ENCODE results near the gene PCK2. TPM values are rescaled to one million over a fixed set of nuclear protein-coding genes. Genes with fewer than 3 reads are reported as not detected.
A peak's percentile ranks its signal among the peaks of the same experiment; 100 is the strongest.

The PCK2 gene
- total RNA-seq, 1 experiment from 2014 or later: 106 TPM

DNA sequence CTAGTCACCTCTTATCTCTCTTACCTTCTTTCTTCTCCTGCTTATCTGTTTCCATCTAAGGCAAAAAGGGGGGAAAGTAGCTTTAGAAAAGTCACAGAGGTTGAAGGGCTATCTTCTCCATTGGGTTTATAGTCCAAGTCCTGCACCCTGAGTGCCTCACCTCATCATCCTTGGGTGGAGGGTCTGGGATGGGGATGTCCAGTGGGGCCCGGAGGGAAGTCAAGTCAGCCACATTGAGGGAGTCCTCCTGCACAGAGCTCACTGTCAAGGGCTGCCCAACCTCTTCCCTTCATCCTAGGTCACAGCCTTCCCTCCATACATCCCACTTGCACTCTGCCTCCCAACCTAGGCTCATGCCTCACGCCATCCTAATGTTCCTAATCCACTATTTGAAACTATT, 51.1 kb downstream of the PCK2 start:
- peak overlapping the region; percentile 99 for H3K9ac ChIP-seq (ENCODE audit: low read length)
- H4K20me1 ChIP-seq (ENCODE audit: insufficient read depth, low read depth, low read length): peaks cover 12% of the 10 kb centered on the region
- H3K4me2 ChIP-seq (ENCODE audit: low read depth, low read length, poor library complexity, severe bottlenecking): peak overlapping the region; percentile 89
- H3K4me3 ChIP-seq (ENCODE audit: low read length): peak overlapping the region; percentile 98
- peaks cover 67% of the 10 kb centered on the region for H3K79me2 ChIP-seq (ENCODE audit: low read length)
- DNase-seq: no peak
- H2AFZ ChIP-seq (ENCODE audit: low read length): no peak overlapping the region
- no peaks in the 10 kb centered on the region for H3K9me3 ChIP-seq (ENCODE audit: low read length)
- H3K4me1 ChIP-seq (ENCODE audit: low read length): peaks cover 54% of the 10 kb centered on the region
- H3K27me3 ChIP-seq (ENCODE audit: low read length): no peaks in the 10 kb centered on the region
- no peaks in the 10 kb centered on the region for H3K9me2 ChIP-seq (replicated peaks; ENCODE audit: insufficient read depth, low read length)
- peaks cover 20% of the 10 kb centered on the region for H3K36me3 ChIP-seq (ENCODE audit: insufficient read depth, low read length)
- peak overlapping the region; percentile 82 for H3K27ac ChIP-seq (ENCODE audit: low read length)

GRCh38 chr14:24145690-24146452, 51.8 kb downstream of the PCK2 start:
- Histone ChIP-seq H3K4me2 (ENCODE audit: low read depth, low read length, poor library complexity, severe bottlenecking) (peak overlapping the region; percentile 89), H4K20me1 (ENCODE audit: insufficient read depth, low read depth, low read length) (peaks cover 12% of the 10 kb centered on the region), H2AFZ (ENCODE audit: low read length) (peak overlapping the region; percentile 34; the same call in 1 of the 2 replicates), H3K27ac (ENCODE audit: low read length) (peak overlapping the region; percentile 82), H3K79me2 (ENCODE audit: low read length) (peaks cover 67% of the 10 kb centered on the region), H3K9me3 (ENCODE audit: low read length) (no peaks in the 10 kb centered on the region), H3K9me2 (replicated peaks; ENCODE audit: insufficient read depth, low read length) (no peaks in the 10 kb centered on the region), H3K27me3 (ENCODE audit: low read length) (no peaks in the 10 kb centered on the region), H3K4me1 (ENCODE audit: low read length) (peaks cover 54% of the 10 kb centered on the region), H3K36me3 (ENCODE audit: insufficient read depth, low read length) (peaks cover 26% of the 10 kb centered on the region), H3K9ac (ENCODE audit: low read length) (peak overlapping the region; percentile 99), H3K4me3 (ENCODE audit: low read length) (peak overlapping the region; percentile 98)
- DNase-seq: peak; percentile 73

GRCh38 chr14:24146453-24146977, 52.4 kb downstream of the PCK2 start, which contains the start of gene PSME2:
Gene PSME2 (minus strand): TSS chr14:24146610. CDS start chr14:24146581, 29 bp downstream.
- H3K27me3 ChIP-seq (ENCODE audit: low read length): no peaks in the 10 kb centered on the region
- peak within 1 kb of the TSS; percentile 73; the same call in 1 of the 2 replicates for H2AFZ ChIP-seq (ENCODE audit: low read length)
- peak within 1 kb of the TSS; percentile 89 for H3K4me2 ChIP-seq (ENCODE audit: low read depth, low read length, poor library complexity, severe bottlenecking)
- peaks cover 12% of the 10 kb centered on the region for H4K20me1 ChIP-seq (ENCODE audit: insufficient read depth, low read depth, low read length)
- peak within 1 kb of the TSS; percentile 82 for H3K27ac ChIP-seq (ENCODE audit: low read length)
- H3K79me2 ChIP-seq (ENCODE audit: low read length): peaks cover 66% of the 10 kb centered on the region
- peak within 1 kb of the TSS; percentile 98 for H3K4me3 ChIP-seq (ENCODE audit: low read length)
- H3K36me3 ChIP-seq (ENCODE audit: insufficient read depth, low read length): peaks cover 33% of the 10 kb centered on the region
- no peaks in the 10 kb centered on the region for H3K9me2 ChIP-seq (replicated peaks; ENCODE audit: insufficient read depth, low read length)
- peak; percentile 99 for DNase-seq
- peaks cover 54% of the 10 kb centered on the region for H3K4me1 ChIP-seq (ENCODE audit: low read length)
- no peaks in the 10 kb centered on the region for H3K9me3 ChIP-seq (ENCODE audit: low read length)
- H3K9ac ChIP-seq (ENCODE audit: low read length): peak within 1 kb of the TSS; percentile 99

DNA sequence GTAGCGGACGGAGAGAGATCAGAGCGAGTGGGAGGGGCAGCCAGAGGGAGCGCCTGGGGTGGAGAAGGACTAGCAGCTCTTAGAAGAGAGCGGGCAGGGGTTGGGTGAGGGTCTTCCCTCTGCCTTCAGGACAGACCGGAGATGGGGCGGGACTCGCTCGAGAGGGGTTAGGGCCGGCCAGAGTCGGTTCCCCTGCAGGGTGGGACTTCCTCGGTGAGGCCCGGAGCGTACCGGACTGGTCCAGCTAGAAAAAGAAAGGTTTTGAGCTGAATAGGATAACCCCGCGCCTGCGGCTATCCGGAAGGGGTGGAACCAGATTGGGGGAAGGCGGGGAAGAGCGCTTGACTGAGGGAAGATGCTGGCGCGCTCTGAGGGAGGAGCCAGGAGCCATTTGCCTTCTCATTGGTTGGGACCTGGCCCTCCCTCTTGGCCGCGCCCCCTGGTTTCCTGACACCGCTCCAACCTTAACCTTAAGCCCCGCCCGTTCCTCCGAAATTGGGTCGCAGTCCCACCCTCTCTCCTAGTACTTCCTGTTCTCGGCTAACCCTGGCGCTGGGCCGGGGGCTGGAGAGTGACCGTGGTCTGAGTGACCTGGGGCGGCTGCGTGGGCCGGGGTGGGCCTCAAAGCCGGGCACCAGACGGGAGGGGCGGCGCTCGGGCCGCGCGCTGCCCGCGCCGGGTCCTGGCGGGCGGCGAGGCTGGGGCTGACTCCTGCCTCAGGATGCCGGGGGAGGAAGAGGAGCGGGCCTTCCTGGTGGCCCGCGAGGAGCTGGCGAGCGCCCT, 53.1 kb downstream of the PCK2 start, which contains the start of gene RNF31:
Gene RNF31 (plus strand): TSS at position 521 of the 783 bp plus-strand sequence. CDS start 201 bp downstream, at position 722.
- Histone ChIP-seq H2AFZ (ENCODE audit: low read length) (peak within 1 kb of the TSS; percentile 73; the same call in 1 of the 2 replicates), H3K9me2 (replicated peaks; ENCODE audit: insufficient read depth, low read length) (no peaks in the 10 kb centered on the region), H3K4me2 (ENCODE audit: low read depth, low read length, poor library complexity, severe bottlenecking) (peak within 1 kb of the TSS; percentile 89), H3K4me3 (ENCODE audit: low read length) (peak within 1 kb of the TSS; percentile 98), H3K27ac (ENCODE audit: low read length) (peak within 1 kb of the TSS; percentile 82), H3K36me3 (ENCODE audit: insufficient read depth, low read length) (peaks cover 38% of the 10 kb centered on the region), H3K27me3 (ENCODE audit: low read length) (no peaks in the 10 kb centered on the region), H4K20me1 (ENCODE audit: insufficient read depth, low read depth, low read length) (peaks cover 12% of the 10 kb centered on the region), H3K9ac (ENCODE audit: low read length) (peak within 1 kb of the TSS; percentile 99), H3K4me1 (ENCODE audit: low read length) (peaks cover 49% of the 10 kb centered on the region), H3K9me3 (ENCODE audit: low read length) (no peaks in the 10 kb centered on the region), H3K79me2 (ENCODE audit: low read length) (peaks cover 66% of the 10 kb centered on the region)
- DNase-seq: peak; percentile 100

DNA sequence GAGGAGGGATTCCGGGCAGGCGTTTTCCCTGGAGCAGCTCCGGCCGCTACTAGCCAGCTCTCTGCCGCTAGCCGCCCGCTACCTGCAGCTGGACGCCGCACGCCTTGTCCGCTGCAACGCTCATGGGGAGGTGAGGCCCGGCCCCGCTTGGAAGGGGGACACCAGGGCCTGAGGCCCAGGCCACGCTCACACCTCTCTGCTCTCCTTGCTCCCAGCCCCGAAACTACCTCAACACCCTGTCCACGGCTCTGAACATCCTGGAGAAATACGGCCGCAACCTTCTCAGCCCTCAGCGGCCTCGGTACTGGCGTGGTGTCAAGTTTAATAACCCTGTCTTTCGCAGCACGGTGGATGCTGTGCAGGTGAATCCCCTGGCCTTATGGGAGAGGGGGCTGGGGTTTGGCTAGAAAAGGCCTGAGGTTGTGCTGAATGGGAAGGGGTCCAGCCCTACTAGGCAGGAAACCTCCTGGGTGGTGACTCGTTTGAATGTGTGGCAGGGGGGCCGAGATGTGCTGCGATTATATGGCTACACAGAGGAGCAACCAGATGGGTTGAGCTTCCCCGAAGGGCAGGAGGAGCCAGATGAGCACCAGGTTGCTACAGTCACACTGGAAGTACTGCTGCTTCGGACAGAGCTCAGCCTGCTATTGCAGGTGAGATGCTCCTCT, 53.8 kb downstream of the PCK2 start:
- Histone ChIP-seq H3K9ac (ENCODE audit: low read length) (peak overlapping the region; percentile 98), H3K4me3 (ENCODE audit: low read length) (peak overlapping the region; percentile 98), H3K79me2 (ENCODE audit: low read length) (peaks cover 66% of the 10 kb centered on the region), H3K27ac (ENCODE audit: low read length) (peak overlapping the region; percentile 43; the same call in 1 of the 2 replicates), H2AFZ (ENCODE audit: low read length) (no peak overlapping the region), H3K27me3 (ENCODE audit: low read length) (no peaks in the 10 kb centered on the region), H4K20me1 (ENCODE audit: insufficient read depth, low read depth, low read length) (peaks cover 12% of the 10 kb centered on the region), H3K4me2 (ENCODE audit: low read depth, low read length, poor library complexity, severe bottlenecking) (peak overlapping the region; percentile 89), H3K9me2 (replicated peaks; ENCODE audit: insufficient read depth, low read length) (no peaks in the 10 kb centered on the region), H3K4me1 (ENCODE audit: low read length) (peaks cover 43% of the 10 kb centered on the region), H3K9me3 (ENCODE audit: low read length) (no peaks in the 10 kb centered on the region), H3K36me3 (ENCODE audit: insufficient read depth, low read length) (peaks cover 38% of the 10 kb centered on the region)
- DNase-seq: peak; percentile 72

GRCh38 chr14:24149302-24149969, 55.3 kb downstream of the PCK2 start:
- H3K27ac ChIP-seq (ENCODE audit: low read length): no peak overlapping the region
- H3K27me3 ChIP-seq (ENCODE audit: low read length): no peaks in the 10 kb centered on the region
- peaks cover 29% of the 10 kb centered on the region for H3K4me1 ChIP-seq (ENCODE audit: low read length)
- 0 out of 2 replicates have a peak overlapping the region, but pooled peaks have one; percentile 11 for H3K9ac ChIP-seq (ENCODE audit: low read length)
- peaks cover 38% of the 10 kb centered on the region for H3K36me3 ChIP-seq (ENCODE audit: insufficient read depth, low read length)
- H3K79me2 ChIP-seq (ENCODE audit: low read length): peaks cover 58% of the 10 kb centered on the region
- DNase-seq: no peak
- H3K4me3 ChIP-seq (ENCODE audit: low read length): no peak overlapping the region
- no peak overlapping the region for H2AFZ ChIP-seq (ENCODE audit: low read length)
- H3K4me2 ChIP-seq (ENCODE audit: low read depth, low read length, poor library complexity, severe bottlenecking): no peak overlapping the region
- peaks cover 12% of the 10 kb centered on the region for H4K20me1 ChIP-seq (ENCODE audit: insufficient read depth, low read depth, low read length)
- no peaks in the 10 kb centered on the region for H3K9me2 ChIP-seq (replicated peaks; ENCODE audit: insufficient read depth, low read length)
- H3K9me3 ChIP-seq (ENCODE audit: low read length): no peaks in the 10 kb centered on the region

- Histone ChIP-seq H3K9me2 (replicated peaks; ENCODE audit: insufficient read depth, low read length) (no peaks in the 10 kb centered on the region), H3K36me3 (ENCODE audit: insufficient read depth, low read length) (peaks cover 38% of the 10 kb centered on the region), H3K79me2 (ENCODE audit: low read length) (peaks cover 51% of the 10 kb centered on the region), H3K4me3 (ENCODE audit: low read length) (no peak overlapping the region), H4K20me1 (ENCODE audit: insufficient read depth, low read depth, low read length) (peaks cover 12% of the 10 kb centered on the region), H3K27me3 (ENCODE audit: low read length) (no peaks in the 10 kb centered on the region), H3K9me3 (ENCODE audit: low read length) (no peaks in the 10 kb centered on the region), H2AFZ (ENCODE audit: low read length) (no peak overlapping the region), H3K4me2 (ENCODE audit: low read depth, low read length, poor library complexity, severe bottlenecking) (no peak overlapping the region), H3K27ac (ENCODE audit: low read length) (no peak overlapping the region), H3K4me1 (ENCODE audit: low read length) (peaks cover 22% of the 10 kb centered on the region), H3K9ac (ENCODE audit: low read length) (no peak overlapping the region)
- DNase-seq: no peak
These were observed 56.0 kb downstream of the PCK2 start for GRCh38 chr14:24150061-24150460.

All from Karpas-422 (cell line).